Osteoblast (primary cell): ENCODE results near the gene ITM2C. TPM values are rescaled to one million over a fixed set of nuclear protein-coding genes. Genes with fewer than 3 reads are reported as not detected.

Source experiments
- DNase-seq: peaks from one replicate; pipeline ENCODE4 v3.0.0; 2011; ENCODE audit warnings: low spot score, mixed read lengths; ENCODE audit not compliant: insufficient read length; ENCODE audit errors: missing footprints
- H2AFZ ChIP-seq: 2 replicates; pipeline ENCODE4 v1.6.0; 2011; ENCODE audit warnings: mild to moderate bottlenecking, low read length
- H3K27ac ChIP-seq: 2 replicates; pipeline ENCODE4 v1.5.1; 2011; ENCODE audit warnings: mild to moderate bottlenecking, low read depth, low read length, moderate library complexity
- H3K27me3 ChIP-seq: 2 replicates; pipeline ENCODE4 v1.6.0; 2012; ENCODE audit warnings: mild to moderate bottlenecking, control low read depth, inconsistent platforms, low read length, moderate library complexity; ENCODE audit not compliant: insufficient read depth
- H3K36me3 ChIP-seq: 2 replicates; pipeline ENCODE4 v1.5.1; 2011; ENCODE audit warnings: mild to moderate bottlenecking, low read length, control low read depth, moderate library complexity; ENCODE audit not compliant: insufficient read depth
- H3K4me1 ChIP-seq: 2 replicates; pipeline ENCODE4 v1.5.1; 2011; ENCODE audit warnings: mild to moderate bottlenecking, low read length, control low read depth, moderate library complexity; ENCODE audit not compliant: insufficient read depth
- H3K4me2 ChIP-seq: 2 replicates; pipeline ENCODE4 v1.6.0; 2011; ENCODE audit warnings: mild to moderate bottlenecking, low read length; ENCODE audit not compliant: insufficient read depth
- H3K4me3 ChIP-seq: fragments of 200-600 bp; sonication (generic); 3 replicates; pipeline ENCODE4 v1.5.1; 2012; ENCODE audit warnings: mild to moderate bottlenecking, low read length, inconsistent platforms; ENCODE audit not compliant: insufficient read depth
- H3K79me2 ChIP-seq: 2 replicates; pipeline ENCODE4 v1.6.0; 2012; ENCODE audit warnings: mild to moderate bottlenecking, low read length, control low read depth, inconsistent platforms; ENCODE audit not compliant: insufficient read depth
- H3K9me3 ChIP-seq: 2 replicates; pipeline ENCODE4 v1.5.1; 2011; ENCODE audit warnings: low read depth, low read length, control low read depth
- H4K20me1 ChIP-seq: 2 replicates; pipeline ENCODE4 v1.6.0; 2012; ENCODE audit warnings: mild to moderate bottlenecking, low read length, control low read depth; ENCODE audit not compliant: insufficient read depth
- CTCF ChIP-seq: IDR thresholded peaks from 2 replicates; pipeline ENCODE4 v1.5.1; 2011; ENCODE audit warnings: mild to moderate bottlenecking, low read depth, low read length, moderate library complexity; ENCODE audit errors: extremely low read depth
- total RNA-seq: library from RNA; depleted of rRNA; stranded (reverse); fragments of >200 nt; gene quantifications from 2 replicates; pipeline ENCODE4 v1.2.3, GENCODE V29; 2012

ITM2C gene
- total RNA-seq, 1 donor: 63.7 TPM

- Histone ChIP-seq H3K27me3 (no peaks in the 10 kb centered on the region), H3K4me3 (no peak overlapping the region)
- DNase-seq: peak; percentile 36
Observed at GRCh38 chr2:230877116-230877758, 12.5 kb downstream of the ITM2C start.

DNA sequence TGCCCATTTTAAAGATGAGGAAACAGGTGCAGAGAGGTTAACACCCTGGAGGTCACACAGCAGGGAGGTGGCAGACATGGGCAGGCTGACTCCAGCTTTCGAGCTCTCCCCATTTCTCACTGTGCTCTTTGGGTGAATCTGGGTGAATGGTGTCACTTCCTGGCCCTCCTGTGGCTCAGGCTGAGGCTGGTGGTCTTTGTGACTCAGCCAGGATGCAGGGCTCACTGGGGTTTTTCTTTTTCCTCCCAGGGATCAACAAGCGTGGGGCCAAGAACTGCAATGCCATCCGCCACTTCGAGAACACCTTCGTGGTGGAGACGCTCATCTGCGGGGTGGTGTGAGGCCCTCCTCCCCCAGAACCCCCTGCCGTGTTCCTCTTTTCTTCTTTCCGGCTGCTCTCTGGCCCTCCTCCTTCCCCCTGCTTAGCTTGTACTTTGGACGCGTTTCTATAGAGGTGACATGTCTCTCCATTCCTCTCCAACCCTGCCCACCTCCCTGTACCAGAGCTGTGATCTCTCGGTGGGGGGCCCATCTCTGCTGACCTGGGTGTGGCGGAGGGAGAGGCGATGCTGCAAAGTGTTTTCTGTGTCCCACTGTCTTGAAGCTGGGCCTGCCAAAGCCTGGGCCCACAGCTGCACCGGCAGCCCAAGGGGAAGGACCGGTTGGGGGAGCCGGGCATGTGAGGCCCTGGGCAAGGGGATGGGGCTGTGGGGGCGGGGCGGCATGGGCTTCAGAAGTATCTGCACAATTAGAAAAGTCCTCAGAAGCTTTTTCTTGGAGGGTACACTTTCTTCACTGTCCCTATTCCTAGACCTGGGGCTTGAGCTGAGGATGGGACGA, 13.2 kb downstream of the ITM2C start:
- H3K79me2 ChIP-seq: no peaks in the 10 kb centered on the region
- H3K9me3 ChIP-seq: no peaks in the 10 kb centered on the region
- H3K27ac ChIP-seq: no peak overlapping the region
- no peak overlapping the region for H3K4me3 ChIP-seq
- H3K4me1 ChIP-seq: no peaks in the 10 kb centered on the region
- H3K4me2 ChIP-seq: no peak overlapping the region
- no peaks in the 10 kb centered on the region for H3K36me3 ChIP-seq
- peak; percentile 79 for DNase-seq
- no peak for TF ChIP-seq CTCF
- H2AFZ ChIP-seq: no peak overlapping the region
- peaks cover 2% of the 10 kb centered on the region for H4K20me1 ChIP-seq
- H3K27me3 ChIP-seq: no peaks in the 10 kb centered on the region

More at GRCh38 chr2:230877116-230877758, 12.5 kb downstream of the ITM2C start:
- TF ChIP-seq CTCF: no peak
- H3K27ac ChIP-seq: no peak overlapping the region
- peaks cover 2% of the 10 kb centered on the region for H4K20me1 ChIP-seq
- H2AFZ ChIP-seq: no peak overlapping the region
- no peak overlapping the region for H3K4me2 ChIP-seq
- no peaks in the 10 kb centered on the region for H3K4me1 ChIP-seq
- no peaks in the 10 kb centered on the region for H3K36me3 ChIP-seq
- no peaks in the 10 kb centered on the region for H3K9me3 ChIP-seq
- H3K79me2 ChIP-seq: no peaks in the 10 kb centered on the region

DNA sequence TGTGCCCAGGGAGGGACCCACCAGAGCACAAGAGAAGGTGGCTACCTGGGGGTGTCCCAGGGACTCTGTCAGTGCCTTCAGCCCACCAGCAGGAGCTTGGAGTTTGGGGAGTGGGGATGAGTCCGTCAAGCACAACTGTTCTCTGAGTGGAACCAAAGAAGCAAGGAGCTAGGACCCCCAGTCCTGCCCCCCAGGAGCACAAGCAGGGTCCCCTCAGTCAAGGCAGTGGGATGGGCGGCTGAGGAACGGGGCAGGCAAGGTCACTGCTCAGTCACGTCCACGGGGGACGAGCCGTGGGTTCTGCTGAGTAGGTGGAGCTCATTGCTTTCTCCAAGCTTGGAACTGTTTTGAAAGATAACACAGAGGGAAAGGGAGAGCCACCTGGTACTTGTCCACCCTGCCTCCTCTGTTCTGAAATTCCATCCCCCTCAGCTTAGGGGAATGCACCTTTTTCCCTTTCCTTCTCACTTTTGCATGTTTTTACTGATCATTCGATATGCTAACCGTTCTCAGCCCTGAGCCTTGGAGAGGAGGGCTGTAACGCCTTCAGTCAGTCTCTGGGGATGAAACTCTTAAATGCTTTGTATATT, 14.0 kb downstream of the ITM2C start:
- peak; percentile 23 for DNase-seq
- H3K27ac ChIP-seq: no peak overlapping the region
- peaks cover 2% of the 10 kb centered on the region for H4K20me1 ChIP-seq
- no peaks in the 10 kb centered on the region for H3K9me3 ChIP-seq
- no peak for TF ChIP-seq CTCF
- H3K4me3 ChIP-seq: no peak overlapping the region
- no peaks in the 10 kb centered on the region for H3K4me1 ChIP-seq
- H3K27me3 ChIP-seq: no peaks in the 10 kb centered on the region
- H3K4me2 ChIP-seq: no peak overlapping the region
- no peaks in the 10 kb centered on the region for H3K36me3 ChIP-seq
- no peak overlapping the region for H2AFZ ChIP-seq
- no peaks in the 10 kb centered on the region for H3K79me2 ChIP-seq
